Subcutaneous abdominal adipose tissue (tissue), 5 donors: ENCODE data around the gene TMEM82.
A peak's percentile ranks its signal among the peaks of the same experiment; 100 is the strongest.

Source experiments
- H3K27ac ChIP-seq: one replicate; pipeline ENCODE4 v1.7.0; 2013; ENCODE audit warnings: low read depth, mild to moderate bottlenecking, inconsistent platforms, low read length, moderate library complexity
- H3K27me3 ChIP-seq, 5 donors: one replicate each; pipeline ENCODE4 v1.7.0; 2013; ENCODE audit warnings: low read length in 5 of 5, inconsistent platforms in 1 of 5; ENCODE audit not compliant: control insufficient read depth in 5 of 5, insufficient read depth in 4 of 5
- H3K36me3 ChIP-seq, 5 donors: one replicate each; pipeline ENCODE4 v1.7.0; 2013; ENCODE audit warnings: low read length in 5 of 5; ENCODE audit not compliant: control insufficient read depth in 5 of 5, insufficient read depth in 5 of 5
- H3K4me1 ChIP-seq, 5 donors: one replicate each; pipeline ENCODE4 v1.7.0; 2013; ENCODE audit warnings: low read length in 5 of 5, mild to moderate bottlenecking in 3 of 5, moderate library complexity in 1 of 5; ENCODE audit not compliant: control insufficient read depth in 5 of 5, insufficient read depth in 5 of 5
- H3K4me3 ChIP-seq, 5 donors: one replicate each; pipeline ENCODE4 v1.7.0; 2013; ENCODE audit warnings: low read length in 5 of 5, low read depth in 1 of 5
- H3K9ac ChIP-seq, 5 donors: one replicate each; pipeline ENCODE4 v1.7.0; 2013; ENCODE audit warnings: low read length in 5 of 5, mild to moderate bottlenecking in 4 of 5, moderate library complexity in 3 of 5
- H3K9me3 ChIP-seq, 5 donors: one replicate each; pipeline ENCODE4 v1.7.0; 2013; ENCODE audit warnings: low read length in 5 of 5; ENCODE audit not compliant: control insufficient read depth in 5 of 5
- donor health status: healthy.
- donor health status: healthy.
- donor health status: healthy.
- donor health status: healthy.
- donor health status: healthy.

Gene TMEM82

DNA sequence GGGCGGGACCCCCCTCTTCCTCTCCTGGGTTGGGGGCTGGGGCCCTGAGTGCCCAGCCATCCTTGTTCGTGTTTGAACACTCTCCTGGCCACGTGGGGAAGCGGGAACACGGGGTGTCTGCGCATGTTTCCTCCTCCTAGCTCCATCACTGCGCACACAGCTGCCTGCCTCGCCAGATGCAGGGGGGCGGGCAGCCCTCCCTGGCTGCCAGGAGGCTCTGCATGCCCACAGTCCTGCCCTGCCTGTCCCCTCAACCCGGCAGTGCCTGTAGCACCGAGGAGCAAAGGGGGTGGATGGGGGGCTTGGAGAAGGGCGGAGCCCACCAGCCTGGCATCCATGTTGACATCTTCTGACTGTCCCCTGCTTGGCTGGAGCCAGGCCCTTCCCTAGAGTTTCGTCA is 8.0 kb upstream of the TMEM82 start:
- Histone ChIP-seq H3K9ac (no peak overlapping the region), H3K27me3 (no peaks in the 10 kb centered on the region), H3K9me3 (no peaks in the 10 kb centered on the region), H3K36me3 (peaks cover 0 to 66% (median 55%) of the 10 kb centered on the region in 5 donors), H3K27ac (no peak overlapping the region), H3K4me1 (peaks cover 4 to 27% (median 14%) of the 10 kb centered on the region in 5 donors), H3K4me3 (no peak overlapping the region)

DNA sequence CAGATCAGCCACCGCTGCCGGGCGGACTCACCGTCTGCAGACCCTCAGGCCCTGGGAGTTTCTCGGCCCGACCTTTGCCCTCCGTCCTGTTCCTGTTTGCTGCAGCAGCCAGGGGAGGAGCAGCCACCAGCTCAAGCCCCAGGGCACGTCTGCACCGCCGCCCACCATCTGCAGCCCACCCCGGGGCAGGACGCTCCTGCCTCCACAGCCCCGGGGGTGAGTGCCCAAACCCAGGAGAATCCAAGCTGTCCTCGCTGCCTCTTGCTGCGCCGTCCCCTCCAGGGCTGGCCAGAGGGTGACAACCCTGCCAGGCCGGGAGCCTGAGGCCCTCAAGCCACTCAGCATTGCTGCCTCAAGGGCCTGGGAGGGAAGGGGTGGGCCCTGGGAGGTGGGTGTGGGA is 7.4 kb upstream of the TMEM82 start:
- no peak overlapping the region for H3K9ac ChIP-seq
- no peaks in the 10 kb centered on the region for H3K9me3 ChIP-seq
- no peak overlapping the region for H3K4me3 ChIP-seq
- no peaks in the 10 kb centered on the region for H3K27me3 ChIP-seq
- peaks cover 0 to 65% (median 50%) of the 10 kb centered on the region in 5 donors for H3K36me3 ChIP-seq
- H3K27ac ChIP-seq, result no peak overlapping the region
- H3K4me1 ChIP-seq, result peaks cover 4 to 27% (median 14%) of the 10 kb centered on the region in 5 donors

DNA sequence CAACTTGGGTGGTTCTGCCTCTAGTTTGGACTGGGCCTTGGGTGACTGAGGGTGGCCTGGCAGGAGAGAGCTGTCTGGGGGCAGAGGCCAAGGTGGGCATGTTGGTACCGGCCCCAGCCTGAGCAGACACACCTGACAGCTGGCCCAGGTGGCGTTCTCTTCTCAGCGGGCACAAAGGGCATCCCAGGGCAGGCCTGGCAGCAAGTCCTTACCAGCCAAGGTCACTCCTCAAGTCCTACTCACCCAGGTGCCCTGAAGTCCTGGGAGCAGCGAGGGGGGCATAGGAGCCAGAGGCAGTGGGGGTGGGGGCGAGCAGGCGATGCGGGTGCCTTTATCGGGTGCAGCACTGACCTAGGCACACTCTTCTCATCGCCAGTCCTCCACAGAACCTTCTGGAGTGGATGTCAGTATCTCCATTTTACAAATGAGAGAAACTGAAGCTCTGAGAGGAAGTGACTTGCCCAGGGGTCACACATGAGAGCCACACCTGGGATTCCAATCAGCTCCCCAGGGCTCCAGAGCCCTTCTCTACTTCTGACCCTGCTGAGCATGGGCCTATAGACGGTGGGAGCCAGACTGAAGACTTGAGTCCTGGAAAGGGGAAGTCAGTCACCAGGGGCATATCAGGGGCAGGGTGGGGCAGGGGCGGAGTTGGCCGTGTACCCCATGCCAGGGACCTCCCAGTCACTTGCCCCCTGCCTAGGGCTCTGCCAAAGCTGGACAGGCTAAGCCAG is 6.8 kb upstream of the TMEM82 start:
- Histone ChIP-seq H3K9me3 (no peaks in the 10 kb centered on the region), H3K27me3 (no peaks in the 10 kb centered on the region), H3K36me3 (peaks cover 0 to 60% (median 47%) of the 10 kb centered on the region in 5 donors), H3K9ac (peak overlapping the region in 1 of 5 donors; percentile 2), H3K4me3 (no peak overlapping the region), H3K4me1 (peaks cover 4 to 27% (median 14%) of the 10 kb centered on the region in 5 donors), H3K27ac (peak overlapping the region; percentile 41)

DNA sequence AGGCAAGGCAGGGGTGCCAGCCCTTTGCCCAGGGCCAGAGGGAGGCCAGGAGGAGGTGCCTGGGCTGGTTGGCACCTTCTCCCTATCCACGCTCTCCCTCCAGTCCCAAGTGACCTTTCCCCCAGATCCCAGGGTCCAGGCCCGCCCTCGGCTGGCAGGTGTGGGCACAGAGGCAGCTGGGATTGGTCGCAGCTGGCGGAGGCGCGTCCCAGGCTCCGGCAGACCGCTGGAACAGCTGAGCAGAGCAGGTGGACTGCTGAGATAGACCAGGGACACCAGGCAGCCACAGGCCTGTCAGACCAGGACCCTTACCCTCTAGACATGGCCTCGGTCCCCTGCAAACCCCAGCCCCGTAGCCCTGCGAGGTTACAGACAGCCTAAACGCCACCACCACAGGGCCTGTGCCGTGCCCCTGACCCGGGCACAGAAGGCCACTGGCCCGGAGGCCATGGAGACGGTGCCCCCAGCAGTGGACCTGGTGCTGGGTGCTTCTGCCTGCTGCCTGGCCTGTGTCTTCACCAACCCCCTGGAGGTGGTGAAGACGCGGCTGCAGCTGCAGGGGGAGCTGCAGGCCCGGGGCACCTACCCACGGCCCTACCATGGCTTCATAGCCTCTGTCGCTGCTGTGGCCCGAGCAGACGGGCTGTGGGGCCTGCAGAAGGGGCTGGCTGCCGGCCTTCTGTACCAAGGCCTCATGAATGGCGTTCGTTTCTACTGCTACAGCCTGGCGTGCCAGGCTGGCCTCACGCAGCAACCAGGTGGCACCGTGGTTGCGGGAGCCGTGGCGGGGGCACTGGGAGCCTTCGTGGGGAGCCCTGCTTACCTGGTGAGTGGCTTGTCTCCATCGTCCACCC is 6.0 kb upstream of the TMEM82 start, which contains the start of gene SLC25A34:
Gene SLC25A34 (plus strand): TSS at position 221 of the 854 bp plus-strand sequence. CDS start 228 bp downstream, at position 449.
- peaks cover 4 to 27% (median 14%) of the 10 kb centered on the region in 5 donors for H3K4me1 ChIP-seq
- no peaks in the 10 kb centered on the region for H3K27me3 ChIP-seq
- H3K36me3 ChIP-seq, result peaks cover 0 to 52% (median 39%) of the 10 kb centered on the region in 5 donors
- no peaks in the 10 kb centered on the region for H3K9me3 ChIP-seq
- peak within 1 kb of the TSS; percentile 41 for H3K27ac ChIP-seq
- peak within 1 kb of the TSS in 1 of 5 donors; percentile 2 for H3K9ac ChIP-seq
- no peak within 1 kb of the TSS for H3K4me3 ChIP-seq

DNA sequence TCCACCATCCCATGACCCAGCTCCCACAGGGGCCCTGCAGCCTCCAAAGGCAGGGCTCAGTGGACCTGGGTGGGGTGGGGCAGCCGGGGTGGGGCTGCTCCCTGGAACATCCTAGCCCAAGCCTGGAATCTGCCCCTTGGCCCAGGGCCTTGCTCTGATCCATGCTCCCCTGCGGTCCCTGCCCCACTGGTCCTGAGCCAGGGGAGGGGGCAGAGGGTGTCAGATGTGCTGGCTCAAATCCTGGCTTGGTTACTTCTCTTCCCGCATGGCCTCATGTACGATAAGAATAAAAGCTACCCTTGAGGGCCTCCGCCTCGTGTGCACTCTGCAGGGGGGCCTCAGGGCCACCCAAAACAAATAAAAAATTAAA is 5.4 kb upstream of the TMEM82 start:
- H3K27ac ChIP-seq, result peak overlapping the region; percentile 41
- H3K27me3 ChIP-seq, result no peaks in the 10 kb centered on the region
- H3K36me3 ChIP-seq, result peaks cover 0 to 46% (median 33%) of the 10 kb centered on the region in 5 donors
- peaks cover 4 to 31% (median 18%) of the 10 kb centered on the region in 5 donors for H3K4me1 ChIP-seq
- no peak overlapping the region for H3K4me3 ChIP-seq
- H3K9me3 ChIP-seq, result no peaks in the 10 kb centered on the region
- no peak overlapping the region for H3K9ac ChIP-seq

DNA sequence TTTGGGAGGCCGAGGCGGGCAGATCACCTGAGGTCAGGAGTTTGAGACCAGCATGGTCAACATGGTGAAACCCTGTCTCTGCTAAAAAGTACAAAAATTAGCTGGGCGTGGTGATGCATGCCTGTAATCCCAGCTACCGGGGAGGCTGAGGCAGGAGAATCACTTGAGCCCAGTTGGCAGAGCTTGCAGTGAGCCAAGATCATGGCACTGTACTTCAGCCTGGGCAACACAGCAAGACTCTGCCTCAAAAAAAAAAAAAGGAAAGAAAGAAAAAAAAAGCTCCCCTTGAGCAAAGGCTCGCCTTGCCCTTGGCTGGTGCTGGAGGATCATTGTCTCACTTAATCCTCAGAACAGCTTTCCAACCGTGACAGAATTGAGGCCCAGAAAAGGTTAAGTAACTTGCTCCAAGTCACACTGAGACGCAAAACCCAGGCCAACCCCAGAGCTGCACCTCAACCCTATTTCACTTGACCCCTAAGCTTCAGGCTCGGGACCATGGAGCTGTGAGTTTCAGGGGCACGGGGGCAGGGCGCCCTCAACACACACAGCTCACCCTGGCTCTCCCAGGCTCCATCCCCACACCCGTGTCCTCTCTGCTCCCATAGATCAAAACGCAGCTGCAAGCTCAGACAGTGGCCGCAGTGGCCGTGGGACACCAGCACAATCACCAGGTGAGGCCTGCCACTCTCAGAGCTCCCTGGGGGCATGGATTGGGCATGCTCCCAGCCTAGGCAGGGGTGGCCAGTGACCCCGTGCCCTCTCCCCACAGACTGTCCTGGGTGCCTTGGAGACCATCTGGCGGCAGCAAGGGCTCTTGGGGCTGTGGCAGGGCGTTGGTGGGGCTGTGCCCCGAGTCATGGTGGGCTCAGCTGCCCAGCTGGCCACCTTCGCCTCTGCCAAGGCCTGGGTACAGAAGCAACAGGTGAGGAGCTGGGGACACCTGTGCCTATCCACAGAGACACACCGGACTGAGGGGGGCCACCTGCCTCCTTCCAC is 4.7 kb upstream of the TMEM82 start:
- Histone ChIP-seq H3K4me1 (peaks cover 4 to 31% (median 18%) of the 10 kb centered on the region in 5 donors), H3K4me3 (no peak overlapping the region), H3K9me3 (no peaks in the 10 kb centered on the region), H3K36me3 (peaks cover 0 to 38% (median 26%) of the 10 kb centered on the region in 5 donors), H3K27ac (no peak overlapping the region), H3K9ac (no peak overlapping the region), H3K27me3 (no peaks in the 10 kb centered on the region)

DNA sequence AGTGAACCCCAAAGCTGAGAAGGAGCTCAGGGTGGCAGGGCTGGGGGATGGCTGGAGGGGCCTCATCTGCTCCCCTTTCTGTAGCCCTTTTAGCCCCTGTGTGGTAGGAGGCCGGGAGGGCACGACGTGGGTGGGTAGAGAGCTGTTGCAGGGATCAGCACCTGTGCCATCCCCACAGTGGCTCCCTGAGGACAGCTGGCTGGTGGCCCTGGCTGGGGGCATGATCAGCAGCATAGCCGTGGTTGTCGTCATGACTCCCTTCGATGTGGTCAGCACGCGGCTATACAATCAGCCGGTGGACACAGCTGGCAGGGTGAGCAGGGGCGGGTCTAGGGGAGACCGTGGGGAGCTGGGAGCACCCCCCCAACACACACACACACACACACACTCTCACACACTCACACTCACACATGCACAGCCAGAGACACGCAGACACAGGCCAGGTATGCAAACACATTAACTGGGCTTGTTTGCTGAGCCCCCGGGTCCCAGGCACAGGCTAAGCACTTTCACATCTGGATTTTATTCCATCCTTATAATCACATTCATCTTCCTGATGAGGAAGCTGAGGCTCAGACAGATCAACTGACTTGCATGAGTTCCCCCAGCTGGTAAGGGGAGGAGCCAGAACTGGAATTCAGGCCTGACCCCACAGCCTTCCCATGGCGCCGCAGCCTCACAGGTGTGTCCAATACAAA is 3.7 kb upstream of the TMEM82 start:
- Histone ChIP-seq H3K9me3 (no peaks in the 10 kb centered on the region), H3K9ac (no peak overlapping the region), H3K27ac (no peak overlapping the region), H3K4me1 (peaks cover 4 to 31% (median 18%) of the 10 kb centered on the region in 5 donors), H3K4me3 (no peak overlapping the region), H3K36me3 (peaks cover 0 to 29% (median 16%) of the 10 kb centered on the region in 5 donors), H3K27me3 (no peaks in the 10 kb centered on the region)

DNA sequence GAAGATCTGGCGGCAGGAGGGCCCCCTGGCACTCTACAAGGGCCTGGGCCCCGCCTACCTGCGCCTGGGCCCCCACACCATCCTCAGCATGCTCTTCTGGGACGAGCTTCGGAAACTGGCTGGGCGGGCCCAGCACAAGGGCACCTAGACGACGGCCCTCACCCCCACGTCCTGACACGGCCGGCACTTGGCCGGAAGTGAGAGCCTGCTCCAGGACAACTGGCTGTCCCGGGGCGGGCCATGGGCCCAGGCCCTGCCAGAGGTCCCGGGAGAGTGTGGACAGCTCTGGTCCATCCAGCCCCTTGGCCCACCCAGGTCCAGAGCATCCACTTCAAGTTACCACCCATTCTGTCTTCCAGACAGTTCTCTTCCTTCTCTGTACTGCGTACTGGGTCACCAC is 3.0 kb upstream of the TMEM82 start:
- peaks cover 0 to 22% (median 9%) of the 10 kb centered on the region in 5 donors for H3K36me3 ChIP-seq
- H3K4me1 ChIP-seq, result peaks cover 4 to 31% (median 18%) of the 10 kb centered on the region in 5 donors
- H3K27me3 ChIP-seq, result no peaks in the 10 kb centered on the region
- H3K9ac ChIP-seq, result no peak overlapping the region
- H3K9me3 ChIP-seq, result no peaks in the 10 kb centered on the region
- H3K4me3 ChIP-seq, result no peak overlapping the region
- H3K27ac ChIP-seq, result no peak overlapping the region

DNA sequence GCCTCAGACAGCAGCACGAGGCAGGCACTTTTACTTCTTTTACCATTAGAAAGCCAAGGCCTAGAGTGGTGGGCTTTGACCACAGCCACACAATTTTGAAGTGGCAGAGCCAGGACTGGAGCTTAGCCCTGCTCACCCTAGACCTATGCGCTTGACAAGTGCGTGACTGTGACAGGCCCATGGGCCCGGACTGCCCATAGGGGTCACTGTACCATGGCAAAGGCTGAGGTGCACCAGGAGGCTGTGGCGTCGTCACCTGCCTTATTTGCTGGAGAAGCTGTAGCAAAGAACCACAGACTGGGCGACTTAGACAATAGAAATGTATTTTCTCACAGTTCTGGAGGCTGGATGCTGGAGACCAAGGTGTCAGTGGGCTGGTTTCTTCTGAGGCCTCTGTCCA is 2.6 kb upstream of the TMEM82 start:
- Histone ChIP-seq H3K36me3 (peaks cover 0 to 17% (median 5%) of the 10 kb centered on the region in 5 donors), H3K27me3 (no peaks in the 10 kb centered on the region), H3K9me3 (no peaks in the 10 kb centered on the region), H3K4me3 (no peak overlapping the region), H3K27ac (no peak overlapping the region), H3K9ac (no peak overlapping the region), H3K4me1 (peaks cover 4 to 29% (median 18%) of the 10 kb centered on the region in 5 donors)
